AG09319 (cell line): ENCODE measurements around the gene CIAO2A.
A peak's percentile ranks its signal among the peaks of the same experiment; 100 is the strongest.

Source experiments
- DNase-seq: peaks from one replicate; pipeline ENCODE4 v3.0.0-alpha.2; 2010; ENCODE audit warnings: low read depth; ENCODE audit errors: extremely low read depth
- CTCF ChIP-seq: IDR thresholded peaks from 2 replicates; pipeline ENCODE4 v1.5.1; 2011; ENCODE audit warnings: low read depth, mild to moderate bottlenecking, inconsistent platforms, low read length, moderate library complexity

CIAO2A gene

DNA sequence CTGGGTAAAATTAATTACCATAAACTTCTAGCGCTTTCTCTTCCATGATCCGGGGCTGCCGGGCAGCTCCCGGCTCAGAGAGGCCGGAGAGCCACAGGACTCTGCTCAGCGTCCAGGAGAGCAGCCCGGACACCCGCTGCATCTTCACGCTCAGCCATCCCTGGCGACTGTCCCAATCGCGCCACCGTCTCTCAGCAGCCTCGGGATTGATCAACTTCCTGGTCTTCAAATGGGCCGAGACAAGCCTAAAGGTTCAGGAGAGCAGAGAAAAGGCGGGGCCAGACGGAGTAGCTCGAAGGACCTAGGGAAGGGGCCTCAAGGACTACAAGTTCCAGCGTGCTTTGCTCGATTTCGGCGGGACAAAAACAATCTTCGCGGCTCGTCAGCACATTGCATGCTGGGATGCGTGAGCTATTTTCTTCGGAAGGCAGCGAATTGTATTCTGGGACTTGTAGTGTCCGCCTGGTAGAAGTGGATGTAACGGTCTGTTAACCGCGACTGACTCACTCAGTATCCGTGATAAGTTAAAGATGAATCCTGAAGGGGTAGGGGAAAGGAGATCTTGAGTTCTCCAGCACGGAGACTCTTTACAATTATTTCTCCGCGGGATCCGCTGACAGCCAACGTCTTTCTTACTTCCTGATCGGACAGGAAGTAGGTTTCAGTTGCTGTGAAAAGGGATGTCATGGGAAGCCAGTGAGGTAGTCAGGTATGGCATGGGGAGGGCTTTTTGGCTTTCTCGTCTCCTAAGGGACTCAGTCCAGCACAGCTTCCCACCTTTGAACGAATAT is at the start of gene CIAO2A:
Gene CIAO2A, minus strand, starts transcription at position 212 of the 791 bp plus-strand sequence. Its CDS starts 70 bp downstream, at position 142.
- peak; percentile 94 for DNase-seq
- no peak for TF ChIP-seq CTCF

- DNase-seq: no peak
- no peak for TF ChIP-seq CTCF
These were observed 49.6 kb upstream of the CIAO2A start for GRCh38 chr15:64143276-64143675.

DNA sequence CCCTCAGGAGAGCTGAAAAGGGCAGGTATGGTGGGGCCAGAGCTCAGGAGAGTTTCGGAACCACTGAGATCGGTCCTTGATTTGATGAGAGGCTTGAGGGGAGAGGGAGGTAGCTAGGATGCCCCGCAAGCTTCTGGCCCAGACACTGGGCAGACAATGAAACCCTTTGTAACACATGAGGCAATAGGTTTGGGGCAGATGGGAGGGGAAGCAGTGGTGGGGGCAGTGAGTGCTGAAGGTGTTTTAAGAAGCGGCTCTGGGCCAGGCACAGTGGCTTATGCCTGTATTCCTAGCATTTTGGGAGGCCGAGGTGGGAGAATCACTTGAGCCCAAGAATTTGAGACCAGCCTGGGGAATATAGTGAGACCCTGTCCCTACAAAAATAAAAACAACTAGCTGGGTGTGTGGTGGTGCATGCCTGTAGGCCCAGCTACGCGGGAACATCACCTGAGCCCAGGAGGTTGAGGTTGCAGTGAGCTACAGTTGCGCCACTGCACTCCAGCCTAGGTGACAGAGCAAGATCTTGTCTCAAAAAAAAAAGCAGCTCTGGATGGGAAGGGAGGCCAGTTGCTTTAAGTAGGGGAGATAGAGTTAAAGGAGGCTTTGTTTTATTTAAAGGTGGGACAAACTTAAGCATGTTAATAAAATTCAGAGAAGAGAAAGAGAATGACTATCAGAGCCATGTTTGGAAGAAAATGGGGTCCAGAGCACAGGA is 48.3 kb upstream of the CIAO2A start:
- no peak for TF ChIP-seq CTCF
- no peak for DNase-seq

DNA sequence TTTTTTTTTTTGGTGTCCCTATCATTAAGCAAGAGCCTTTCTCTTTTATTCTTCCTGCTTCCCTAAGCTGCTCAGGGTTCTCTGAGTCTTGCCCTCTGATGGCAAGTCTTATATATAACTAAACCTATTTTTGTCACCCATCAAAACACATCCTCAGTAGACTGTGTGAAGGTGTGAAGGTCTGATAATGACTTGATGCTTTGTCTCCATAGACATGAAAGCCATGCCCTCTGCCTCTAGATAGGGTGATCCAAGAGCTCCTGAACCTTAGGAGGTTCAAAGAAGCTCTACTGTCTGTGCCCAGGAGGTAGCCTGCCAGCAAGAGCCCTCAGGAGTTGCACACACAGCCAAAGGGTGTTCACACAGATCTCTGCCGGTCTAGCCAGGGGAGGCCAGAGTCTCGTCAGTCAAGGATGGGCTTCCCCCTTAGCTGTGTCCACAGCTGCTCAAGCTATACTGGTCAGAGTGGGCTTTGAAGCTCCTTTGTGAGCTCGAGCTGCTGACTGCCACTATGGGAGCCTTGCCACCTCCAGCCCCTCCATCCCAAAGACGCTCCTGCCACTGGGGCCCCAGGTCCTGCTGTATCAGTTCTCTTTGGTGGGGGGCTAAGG is 44.8 kb upstream of the CIAO2A start:
- TF ChIP-seq CTCF: no peak
- no peak for DNase-seq

GRCh38 chr15:64137226-64137833 is 43.7 kb upstream of the CIAO2A start:
- TF ChIP-seq CTCF: no peak
- no peak for DNase-seq

DNA sequence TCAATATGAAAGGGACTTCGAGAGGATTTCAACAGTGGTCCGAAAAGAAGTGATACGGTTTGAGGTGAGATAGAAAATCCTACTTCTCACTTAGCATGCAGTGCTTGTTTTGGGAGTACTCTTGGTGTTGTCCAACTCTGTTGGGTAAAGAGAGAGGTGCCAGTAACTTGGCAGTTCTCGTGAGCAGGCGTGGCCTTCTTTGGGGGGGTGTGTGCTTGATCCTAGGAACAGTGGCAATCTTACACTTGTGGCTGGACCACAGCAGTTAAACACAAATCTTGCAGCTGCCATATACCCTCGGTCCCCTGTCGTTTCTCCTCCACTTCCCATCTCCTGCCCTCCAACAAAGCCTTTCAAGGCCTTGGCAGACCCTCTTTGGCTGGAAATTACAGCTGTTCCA is 42.7 kb upstream of the CIAO2A start:
- no peak for TF ChIP-seq CTCF
- DNase-seq: no peak
